Activated T-helper 2 cell treated with anti-CD3 and anti-CD28 coated beads, Interferon-gamma antibody, Interleukin-2, Interleukin-4, amounts not matched to agents 10 μg/mL and 5 μg/mL and 100 μg/mL, durations not matched to agents 14 hours and 24 hours and 36 hours (primary cell): ENCODE results near the gene LEF1. TPM values are rescaled to one million over a fixed set of nuclear protein-coding genes. Genes with fewer than 3 reads are reported as not detected.

Source experiments
- DNase-seq: peaks from one replicate; pipeline ENCODE4 v3.0.0; 2021; ENCODE audit warnings: low spot score
- H3K27ac Mint-ChIP-seq: one replicate; pipeline ENCODE4 v1.8.0; 2021; ENCODE audit warnings: mixed read lengths
- H3K27me3 Mint-ChIP-seq: one replicate; pipeline ENCODE4 v1.8.0; 2021; ENCODE audit warnings: low read depth, mixed read lengths
- H3K36me3 Mint-ChIP-seq: one replicate; pipeline ENCODE4 v1.8.0; 2021; ENCODE audit warnings: low read depth, mixed read lengths
- H3K4me1 Mint-ChIP-seq: one replicate; pipeline ENCODE4 v1.8.0; 2021; ENCODE audit warnings: low read depth, mixed read lengths
- H3K4me3 Mint-ChIP-seq: one replicate; pipeline ENCODE4 v1.8.0; 2021; ENCODE audit warnings: low read depth, mild to moderate bottlenecking, moderate library complexity, mixed read lengths
- H3K9me3 Mint-ChIP-seq: one replicate; pipeline ENCODE4 v1.8.0; 2021; ENCODE audit warnings: mixed read lengths
- intact Hi-C: fragments of 100-400 bp; cut with micrococcal nuclease; formaldehyde crosslinking; loops from one replicate; pipeline ENCODE4 v1.15.1; 2023
- total RNA-seq: library from RNA; stranded (reverse); gene quantifications from 2 replicates; pipeline ENCODE4 v1.2.3, GENCODE V29; 2022

Gene LEF1
- total RNA-seq, 1 donor from 2014 or later: 77.0 TPM

- H3K4me3 Mint-ChIP-seq: no peak overlapping the region
- intact Hi-C loops: loop anchor here (1.0 to 2.0 kb wide), 2 partner anchors 7 to 16 kb away; no protein-coding TSS in a partner anchor
- no peak for DNase-seq
- H3K4me1 Mint-ChIP-seq: peaks cover 62% of the 10 kb centered on the region
- H3K9me3 Mint-ChIP-seq: no peaks in the 10 kb centered on the region
- H3K27me3 Mint-ChIP-seq: no peaks in the 10 kb centered on the region
- H3K36me3 Mint-ChIP-seq: peaks cover 70% of the 10 kb centered on the region
- H3K27ac Mint-ChIP-seq: no peak overlapping the region
Observed at GRCh38 chr4:108100827-108101226, 67.9 kb downstream of the LEF1 start.

- DNase-seq: no peak
- Mint-ChIP-seq H3K27ac (peak overlapping the region; percentile 50), H3K4me3 (no peak overlapping the region), H3K36me3 (peaks cover 74% of the 10 kb centered on the region), H3K9me3 (no peaks in the 10 kb centered on the region), H3K4me1 (peaks cover 70% of the 10 kb centered on the region), H3K27me3 (no peaks in the 10 kb centered on the region)
- intact Hi-C loops: loop anchor here (1.0 to 2.0 kb wide), 2 partner anchors 8 to 17 kb away; no protein-coding TSS in a partner anchor
Observed at GRCh38 chr4:108099838-108100237, 68.9 kb downstream of the LEF1 start.

- no peak overlapping the region for H3K4me3 Mint-ChIP-seq
- H3K9me3 Mint-ChIP-seq: no peaks in the 10 kb centered on the region
- intact Hi-C loops: no loop called here
- H3K4me1 Mint-ChIP-seq: peaks cover 73% of the 10 kb centered on the region
- no peak overlapping the region for H3K27ac Mint-ChIP-seq
- peaks cover 75% of the 10 kb centered on the region for H3K36me3 Mint-ChIP-seq
- DNase-seq: no peak
- H3K27me3 Mint-ChIP-seq: no peaks in the 10 kb centered on the region
Observed at GRCh38 chr4:108097990-108098553, 70.7 kb downstream of the LEF1 start.

GRCh38 chr4:108094923-108095482, 73.7 kb downstream of the LEF1 start:
- Mint-ChIP-seq H3K36me3 (peaks cover 53% of the 10 kb centered on the region), H3K9me3 (no peaks in the 10 kb centered on the region), H3K4me1 (peaks cover 63% of the 10 kb centered on the region), H3K27ac (no peak overlapping the region), H3K27me3 (no peaks in the 10 kb centered on the region), H3K4me3 (no peak overlapping the region)
- intact Hi-C loops: no loop called here
- no peak for DNase-seq

GRCh38 chr4:108094131-108094530, 74.6 kb downstream of the LEF1 start:
- Mint-ChIP-seq H3K36me3 (peaks cover 52% of the 10 kb centered on the region), H3K4me1 (peaks cover 57% of the 10 kb centered on the region), H3K9me3 (no peaks in the 10 kb centered on the region), H3K4me3 (no peak overlapping the region), H3K27ac (no peak overlapping the region), H3K27me3 (no peaks in the 10 kb centered on the region)
- intact Hi-C loops: no loop called here
- DNase-seq: no peak

GRCh38 chr4:108092288-108092687, 76.4 kb downstream of the LEF1 start:
- Mint-ChIP-seq H3K4me1 (peaks cover 48% of the 10 kb centered on the region), H3K36me3 (peaks cover 59% of the 10 kb centered on the region), H3K9me3 (no peaks in the 10 kb centered on the region), H3K27me3 (no peaks in the 10 kb centered on the region), H3K27ac (no peak overlapping the region), H3K4me3 (no peak overlapping the region)
- DNase-seq: no peak
- intact Hi-C loops: no loop called here

- Mint-ChIP-seq H3K27me3 (no peaks in the 10 kb centered on the region), H3K27ac (no peak overlapping the region), H3K4me1 (peaks cover 11% of the 10 kb centered on the region), H3K4me3 (no peak overlapping the region), H3K36me3 (peaks cover 53% of the 10 kb centered on the region), H3K9me3 (no peaks in the 10 kb centered on the region)
- intact Hi-C loops: no loop called here
- no peak for DNase-seq
Observed at GRCh38 chr4:108087293-108087967, 81.3 kb downstream of the LEF1 start.

GRCh38 chr4:108081256-108081655, 87.5 kb downstream of the LEF1 start:
- Mint-ChIP-seq H3K9me3 (no peaks in the 10 kb centered on the region), H3K27me3 (no peaks in the 10 kb centered on the region), H3K27ac (no peak overlapping the region), H3K36me3 (peaks cover 66% of the 10 kb centered on the region), H3K4me1 (peaks cover 23% of the 10 kb centered on the region), H3K4me3 (peak overlapping the region; percentile 33)
- intact Hi-C loops: no loop called here
- no peak for DNase-seq

- Mint-ChIP-seq H3K4me3 (peak overlapping the region; percentile 33), H3K36me3 (peaks cover 65% of the 10 kb centered on the region)
- no peak for DNase-seq
Observed at GRCh38 chr4:108080747-108081146, 88.0 kb downstream of the LEF1 start.

GRCh38 chr4:108078024-108078733, 90.6 kb downstream of the LEF1 start:
- Mint-ChIP-seq H3K27ac (peak overlapping the region; percentile 58), H3K27me3 (no peaks in the 10 kb centered on the region), H3K36me3 (peaks cover 73% of the 10 kb centered on the region), H3K9me3 (no peaks in the 10 kb centered on the region), H3K4me1 (peaks cover 32% of the 10 kb centered on the region), H3K4me3 (no peak overlapping the region)
- DNase-seq: no peak
- intact Hi-C loops: no loop called here

More at GRCh38 chr4:108080747-108081146, 88.0 kb downstream of the LEF1 start:
- H3K4me1 Mint-ChIP-seq: peaks cover 23% of the 10 kb centered on the region
- intact Hi-C loops: no loop called here
- no peaks in the 10 kb centered on the region for H3K27me3 Mint-ChIP-seq
- peak overlapping the region; percentile 47 for H3K27ac Mint-ChIP-seq
- no peaks in the 10 kb centered on the region for H3K9me3 Mint-ChIP-seq

- H3K4me3 Mint-ChIP-seq: no peak overlapping the region
- DNase-seq: peak; percentile 44
- peak overlapping the region; percentile 44 for H3K27ac Mint-ChIP-seq
- H3K4me1 Mint-ChIP-seq: peaks cover 41% of the 10 kb centered on the region
- intact Hi-C loops: loop anchor here (5.0 kb wide), 1 partner anchor 35 kb away; no protein-coding TSS in a partner anchor
- H3K36me3 Mint-ChIP-seq: peaks cover 72% of the 10 kb centered on the region
- H3K27me3 Mint-ChIP-seq: no peaks in the 10 kb centered on the region
- H3K9me3 Mint-ChIP-seq: no peaks in the 10 kb centered on the region
Observed at GRCh38 chr4:108072300-108072699, 96.4 kb downstream of the LEF1 start.

GRCh38 chr4:108070775-108071174, 98.0 kb downstream of the LEF1 start:
- no peak for DNase-seq
- H3K9me3 Mint-ChIP-seq: no peaks in the 10 kb centered on the region
- intact Hi-C loops: loop anchor here (5.0 kb wide), 1 partner anchor 37 kb away; no protein-coding TSS in a partner anchor
- no peak overlapping the region for H3K4me3 Mint-ChIP-seq
- H3K27ac Mint-ChIP-seq: peak overlapping the region; percentile 28
- peaks cover 42% of the 10 kb centered on the region for H3K4me1 Mint-ChIP-seq
- peaks cover 77% of the 10 kb centered on the region for H3K36me3 Mint-ChIP-seq
- H3K27me3 Mint-ChIP-seq: no peaks in the 10 kb centered on the region
